BLaER1 (cell line): Measurements from ENCODE around the gene LUZP2.
"Not testable (repeated sequence)": the region's sequence is repeated elsewhere in the genome, so short reads cannot be mapped to it uniquely, and the experiment has no call there.

Source experiments
- H3K27ac ChIP-seq: shearing (Covaris generic); formaldehyde crosslinking; 2 replicates; pipeline ENCODE4 v1.8.1; 2022
- H3K27me3 ChIP-seq: shearing (Covaris generic); formaldehyde crosslinking; 2 replicates; pipeline ENCODE4 v1.8.1; 2022
- H3K36me3 ChIP-seq: shearing (Covaris generic); formaldehyde crosslinking; 2 replicates; pipeline ENCODE4 v1.8.1; 2022
- H3K4me1 ChIP-seq: shearing (Covaris generic); formaldehyde crosslinking; 2 replicates; pipeline ENCODE4 v1.8.1; 2022
- H3K4me2 ChIP-seq: shearing (Covaris generic); formaldehyde crosslinking; 2 replicates; pipeline ENCODE4 v1.8.1; 2022
- H3K4me3 ChIP-seq: shearing (Covaris generic); formaldehyde crosslinking; 2 replicates; pipeline ENCODE4 v1.8.1; 2022
- H3K9ac ChIP-seq: shearing (Covaris generic); formaldehyde crosslinking; 2 replicates; pipeline ENCODE4 v1.8.1; 2022
- H3K9me3 ChIP-seq: shearing (Covaris generic); formaldehyde crosslinking; 2 replicates; pipeline ENCODE4 v1.8.1; 2022
- H4K20me1 ChIP-seq: shearing (Covaris generic); formaldehyde crosslinking; 2 replicates; pipeline ENCODE4 v1.8.1; 2022
- Cebpa-rat ChIP-seq: shearing (Covaris generic); IDR thresholded peaks from 2 replicates; pipeline ENCODE4 v1.8.1; 2022

Gene LUZP2

DNA sequence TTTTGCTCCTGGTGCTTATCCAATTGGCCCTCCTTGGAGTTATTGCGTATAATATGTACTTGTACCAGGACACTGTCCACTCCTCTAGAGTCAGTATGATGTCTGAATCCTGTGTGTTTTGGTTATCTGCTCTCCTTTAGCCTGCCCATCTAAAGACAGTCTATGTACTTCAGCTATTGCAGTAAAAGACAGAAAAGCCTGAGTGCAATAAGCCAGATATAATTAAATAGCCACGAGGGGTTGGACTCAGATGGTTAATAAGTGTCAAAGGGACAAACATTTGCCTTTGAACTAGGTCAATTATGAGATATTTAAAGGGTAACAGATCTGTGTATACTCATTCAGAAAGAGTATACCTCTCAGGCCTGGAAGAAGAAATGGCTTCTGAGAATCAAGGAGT lies 406.7 kb downstream of the LUZP2 start:
- no peaks in the 10 kb centered on the region for H4K20me1 ChIP-seq
- TF ChIP-seq Cebpa-rat, result no peak
- no peaks in the 10 kb centered on the region for H3K4me1 ChIP-seq
- H3K36me3 ChIP-seq, result no peaks in the 10 kb centered on the region
- no peak overlapping the region for H3K4me2 ChIP-seq
- no peak overlapping the region for H3K9ac ChIP-seq
- no peak overlapping the region for H3K4me3 ChIP-seq
- H3K27ac ChIP-seq, result no peak overlapping the region
- no peaks in the 10 kb centered on the region for H3K27me3 ChIP-seq
- no peaks in the 10 kb centered on the region for H3K9me3 ChIP-seq

DNA sequence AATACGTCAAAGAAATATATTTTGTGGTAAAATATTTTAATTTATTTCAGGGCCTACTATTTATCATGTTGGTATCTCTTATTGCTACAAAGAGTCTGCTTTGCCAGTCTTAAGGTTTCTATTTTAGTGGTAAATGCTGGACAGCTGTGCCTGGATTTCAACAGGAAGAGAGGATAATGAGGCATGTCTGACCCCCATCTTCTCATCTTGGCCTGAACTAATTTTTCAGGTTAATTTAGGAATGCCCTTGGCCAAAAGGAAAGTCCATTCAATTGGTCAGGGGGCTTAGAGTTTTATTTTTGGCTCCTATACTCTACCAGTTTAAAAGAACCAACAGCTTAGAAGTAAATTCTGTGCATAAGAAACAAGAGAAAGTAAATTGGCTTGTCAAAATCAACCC lies 428.2 kb downstream of the LUZP2 start:
- no peak for TF ChIP-seq Cebpa-rat
- Histone ChIP-seq H3K9ac (no peak overlapping the region), H4K20me1 (no peaks in the 10 kb centered on the region), H3K4me1 (no peaks in the 10 kb centered on the region), H3K36me3 (no peaks in the 10 kb centered on the region), H3K4me2 (no peak overlapping the region), H3K9me3 (no peaks in the 10 kb centered on the region), H3K27me3 (no peaks in the 10 kb centered on the region), H3K4me3 (no peak overlapping the region), H3K27ac (no peak overlapping the region)

DNA sequence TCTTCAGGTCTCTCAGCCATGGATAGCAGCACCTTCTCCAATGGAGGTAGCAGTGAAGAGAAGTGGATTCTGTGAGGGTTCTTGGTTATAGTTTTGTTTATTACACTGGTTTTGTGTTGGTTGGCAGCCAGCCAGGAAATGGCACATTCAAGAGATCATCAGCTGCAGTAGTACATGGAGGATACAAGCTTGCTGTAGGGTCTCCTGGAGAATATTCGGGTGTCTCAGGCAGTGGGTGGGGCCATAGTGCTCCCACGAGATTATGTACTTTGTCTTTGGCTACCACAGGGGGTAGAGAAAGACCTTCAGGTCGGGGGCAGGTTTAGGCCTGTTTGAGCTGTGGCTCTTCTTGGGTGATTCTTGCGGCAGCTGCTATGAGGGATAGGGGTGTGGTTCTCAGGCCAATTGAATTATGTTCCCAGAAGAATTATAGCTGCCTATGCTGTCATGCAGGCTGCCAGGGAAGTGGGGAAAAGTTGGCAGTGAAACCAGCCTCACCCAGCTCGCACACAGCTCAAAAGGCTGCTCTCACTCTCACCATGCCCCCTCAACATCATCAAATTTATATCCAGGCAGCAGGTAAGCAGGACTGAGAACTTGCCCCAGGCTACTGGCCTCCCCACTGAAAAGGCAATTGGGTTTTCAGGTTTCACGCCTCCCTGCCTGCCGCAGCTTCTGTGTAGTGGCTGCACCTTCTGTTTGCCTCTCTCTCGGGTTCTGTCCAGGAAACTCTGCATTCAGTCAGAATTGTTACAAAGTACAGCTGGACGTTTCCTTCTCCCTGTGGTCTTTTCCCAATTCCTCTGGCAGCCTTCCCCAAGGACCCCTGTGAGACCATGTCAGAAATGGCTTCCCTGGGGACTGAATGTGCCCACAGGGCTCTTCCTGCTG lies 435.5 kb downstream of the LUZP2 start:
- H3K27ac ChIP-seq, result peak overlapping the region; percentile 56; the same call in 1 of the 2 replicates
- no peak for TF ChIP-seq Cebpa-rat
- H3K36me3 ChIP-seq, result no peaks in the 10 kb centered on the region
- H3K9me3 ChIP-seq, result 0 out of 2 replicates have a peak, but pooled peaks cover 5% of the 10 kb centered on the region
- H3K9ac ChIP-seq, result peak overlapping the region; percentile 29; the same call in 1 of the 2 replicates
- H3K4me2 ChIP-seq, result peak overlapping the region; percentile 67
- H4K20me1 ChIP-seq, result no peaks in the 10 kb centered on the region
- H3K4me1 ChIP-seq, result peaks cover 20% of the 10 kb centered on the region
- no peak overlapping the region for H3K4me3 ChIP-seq
- no peaks in the 10 kb centered on the region for H3K27me3 ChIP-seq

DNA sequence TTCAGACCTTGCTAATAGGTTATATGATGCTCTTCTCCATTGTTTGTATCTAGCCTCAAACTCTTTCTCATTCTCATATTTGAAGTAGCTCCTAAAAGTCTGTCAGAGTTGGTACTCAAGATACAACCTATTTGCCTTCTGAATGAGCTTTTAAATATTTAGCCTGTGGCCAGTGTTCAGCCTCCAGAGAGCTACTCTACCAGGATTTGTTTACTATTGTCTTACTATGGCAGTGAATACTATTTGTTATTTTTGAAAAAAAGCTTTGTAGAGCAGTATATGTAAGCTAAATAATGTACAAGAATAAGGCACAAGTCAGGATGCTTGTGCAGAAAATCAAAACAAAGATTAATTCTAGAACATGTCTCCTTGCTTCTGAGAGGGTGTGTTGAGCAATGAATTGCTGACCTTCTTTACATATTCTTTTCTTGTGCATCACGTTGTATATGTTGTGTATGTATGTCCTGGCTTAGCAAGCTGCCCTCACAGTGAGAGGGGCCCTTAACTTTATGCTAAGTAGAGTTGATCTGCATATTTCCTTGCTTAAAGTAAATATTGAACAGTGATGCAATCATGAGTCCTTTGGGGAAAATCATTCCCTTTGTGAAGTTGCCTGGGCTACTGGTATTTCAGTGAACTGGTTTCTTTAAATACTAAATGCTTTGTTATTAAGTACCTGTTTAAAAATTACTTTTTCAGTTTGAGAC lies 438.0 kb downstream of the LUZP2 start:
- no peaks in the 10 kb centered on the region for H3K27me3 ChIP-seq
- H3K27ac ChIP-seq, result no peak overlapping the region
- 0 out of 2 replicates have a peak, but pooled peaks cover 5% of the 10 kb centered on the region for H3K9me3 ChIP-seq
- no peak for TF ChIP-seq Cebpa-rat
- H3K36me3 ChIP-seq, result no peaks in the 10 kb centered on the region
- H4K20me1 ChIP-seq, result no peaks in the 10 kb centered on the region
- no peak overlapping the region for H3K4me2 ChIP-seq
- peaks cover 20% of the 10 kb centered on the region for H3K4me1 ChIP-seq
- H3K9ac ChIP-seq, result no peak overlapping the region
- H3K4me3 ChIP-seq, result no peak overlapping the region

DNA sequence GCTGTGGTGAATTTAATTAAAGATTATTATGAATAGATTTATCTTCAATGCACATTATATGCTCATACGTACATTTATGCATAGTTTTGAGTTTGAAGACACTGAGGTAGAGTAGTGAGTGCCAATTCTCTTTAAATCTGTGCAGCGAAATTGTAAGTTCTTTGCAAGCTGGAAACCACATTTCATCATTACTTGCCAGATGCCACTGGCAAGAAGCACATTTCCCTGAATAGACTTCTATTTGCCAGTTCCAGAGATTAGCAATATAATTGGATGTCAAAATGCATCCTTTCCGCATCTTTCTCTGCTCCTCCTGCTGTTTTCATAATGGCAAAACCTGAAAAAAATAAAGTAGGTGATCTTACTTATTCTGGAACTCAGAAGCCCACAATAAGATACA lies 448.0 kb downstream of the LUZP2 start:
- H4K20me1 ChIP-seq, result no peaks in the 10 kb centered on the region
- H3K27me3 ChIP-seq, result no peaks in the 10 kb centered on the region
- TF ChIP-seq Cebpa-rat, result no peak
- H3K4me1 ChIP-seq, result no peaks in the 10 kb centered on the region
- no peak overlapping the region for H3K4me2 ChIP-seq
- no peak overlapping the region for H3K4me3 ChIP-seq
- H3K27ac ChIP-seq, result no peak overlapping the region
- no peaks in the 10 kb centered on the region for H3K36me3 ChIP-seq
- H3K9ac ChIP-seq, result no peak overlapping the region
- H3K9me3 ChIP-seq, result no peaks in the 10 kb centered on the region

DNA sequence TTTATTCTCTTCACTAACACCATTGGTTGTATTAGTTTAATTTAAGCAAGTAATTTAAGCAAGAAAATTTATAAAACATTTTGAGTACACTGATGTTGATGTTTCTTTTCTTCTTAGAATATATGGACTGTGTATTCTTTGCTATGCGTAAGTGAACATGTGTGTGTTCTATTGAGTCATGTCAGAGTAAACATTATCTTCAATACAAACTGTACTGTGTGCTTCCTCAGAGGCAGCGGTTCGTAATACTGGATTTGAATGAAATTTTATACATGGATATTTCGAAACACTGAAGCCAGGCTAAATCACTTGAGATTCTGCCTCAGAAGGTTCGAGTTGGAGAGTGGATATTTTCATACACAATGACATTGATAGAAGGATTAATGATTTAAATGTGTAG lies 452.6 kb downstream of the LUZP2 start:
- no peak for TF ChIP-seq Cebpa-rat
- no peak overlapping the region for H3K9ac ChIP-seq
- no peak overlapping the region for H3K27ac ChIP-seq
- H3K9me3 ChIP-seq, result no peaks in the 10 kb centered on the region
- no peak overlapping the region for H3K4me2 ChIP-seq
- no peaks in the 10 kb centered on the region for H3K36me3 ChIP-seq
- no peaks in the 10 kb centered on the region for H3K4me1 ChIP-seq
- no peak overlapping the region for H3K4me3 ChIP-seq
- H4K20me1 ChIP-seq, result no peaks in the 10 kb centered on the region
- no peaks in the 10 kb centered on the region for H3K27me3 ChIP-seq

DNA sequence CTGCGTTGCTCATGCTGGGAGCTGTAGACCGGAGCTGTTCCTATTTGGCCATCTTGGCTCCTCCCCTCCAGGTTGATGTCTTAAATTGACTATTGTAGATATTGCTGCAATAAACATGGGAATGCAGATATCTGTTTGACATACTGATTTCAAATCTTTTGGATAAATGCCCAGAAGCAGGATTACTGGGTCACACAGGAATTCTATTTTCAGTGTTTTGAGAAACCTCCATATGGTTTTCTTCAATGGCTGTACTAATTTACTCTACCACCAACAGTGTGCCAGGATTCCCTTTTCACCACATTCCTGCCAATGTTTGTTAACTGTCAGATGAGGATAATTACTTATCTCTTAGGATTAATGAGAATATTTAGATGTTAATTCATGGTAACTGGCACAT lies 467.0 kb downstream of the LUZP2 start:
- H3K27ac ChIP-seq, result no peak overlapping the region
- no peaks in the 10 kb centered on the region for H4K20me1 ChIP-seq
- no peak overlapping the region for H3K9ac ChIP-seq
- H3K4me1 ChIP-seq, result no peaks in the 10 kb centered on the region
- no peak overlapping the region for H3K4me3 ChIP-seq
- no peak overlapping the region for H3K4me2 ChIP-seq
- H3K36me3 ChIP-seq, result no peaks in the 10 kb centered on the region
- no peaks in the 10 kb centered on the region for H3K9me3 ChIP-seq
- TF ChIP-seq Cebpa-rat, result no peak
- H3K27me3 ChIP-seq, result no peaks in the 10 kb centered on the region

DNA sequence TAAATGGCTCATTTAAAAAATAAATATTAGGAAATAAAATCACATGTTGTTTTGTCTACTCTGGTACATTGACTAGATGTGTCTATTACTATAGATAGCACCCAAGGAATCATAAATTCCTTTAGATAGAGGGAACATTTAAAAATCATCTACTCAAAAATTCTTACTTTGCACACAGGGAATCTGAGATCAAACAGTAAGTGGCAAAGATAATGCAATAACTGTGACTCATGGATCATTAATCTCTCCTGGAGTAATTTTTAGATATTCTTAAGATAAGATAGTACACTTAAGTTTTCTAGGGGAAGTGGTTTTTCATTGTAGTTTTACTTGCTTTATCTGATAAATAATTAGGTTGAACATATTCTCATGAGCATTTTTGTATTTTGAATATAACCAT lies 468.9 kb downstream of the LUZP2 start:
- TF ChIP-seq Cebpa-rat, result no peak
- Histone ChIP-seq H3K4me3 (no peak overlapping the region), H4K20me1 (no peaks in the 10 kb centered on the region), H3K4me2 (no peak overlapping the region), H3K27ac (no peak overlapping the region), H3K27me3 (no peaks in the 10 kb centered on the region), H3K9me3 (no peaks in the 10 kb centered on the region), H3K9ac (no peak overlapping the region), H3K4me1 (no peaks in the 10 kb centered on the region), H3K36me3 (no peaks in the 10 kb centered on the region)

DNA sequence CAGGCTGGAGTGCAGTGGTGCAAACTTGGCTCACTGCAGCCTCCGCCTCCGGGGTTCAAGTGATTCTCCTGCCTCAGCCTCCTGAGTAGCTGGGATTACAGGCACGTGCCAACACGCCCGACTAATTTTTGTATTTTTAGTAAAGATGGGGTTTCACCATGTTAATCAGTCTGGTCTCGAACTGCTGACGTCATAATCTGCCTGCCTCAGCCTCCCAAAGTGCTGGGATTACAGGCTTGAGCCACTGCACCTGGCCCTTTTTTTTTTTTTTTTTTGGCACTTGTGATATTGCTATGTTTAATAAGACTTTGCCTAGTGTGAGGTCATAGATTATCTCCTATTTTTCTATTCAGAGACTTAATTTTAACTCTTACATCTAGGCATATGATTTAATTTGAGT lies 497.1 kb downstream of the LUZP2 start:
- not testable (repeated sequence) for H3K27ac ChIP-seq, H3K9ac ChIP-seq, H3K9me3 ChIP-seq, H4K20me1 ChIP-seq, H3K36me3 ChIP-seq, H3K27me3 ChIP-seq, H3K4me3 ChIP-seq, H3K4me1 ChIP-seq, H3K4me2 ChIP-seq

DNA sequence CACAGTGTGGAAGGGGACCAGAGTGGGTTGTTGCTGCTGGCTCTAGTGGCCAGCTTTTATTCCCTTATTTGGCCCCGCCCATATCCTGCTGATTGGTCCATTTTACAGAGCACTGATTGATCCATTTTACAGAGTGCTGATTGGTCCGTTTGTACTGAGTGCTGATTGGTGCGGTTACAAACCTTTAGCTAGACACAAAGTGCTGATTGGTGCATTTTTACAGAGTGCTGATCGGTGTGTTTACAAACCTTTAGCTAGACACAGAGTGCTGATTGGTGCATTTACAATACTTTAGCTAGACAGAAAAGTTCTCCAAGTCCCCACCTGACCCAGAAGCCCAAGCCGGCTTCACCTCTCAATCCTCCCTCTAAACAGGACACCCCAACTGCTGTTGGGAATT lies 503.1 kb downstream of the LUZP2 start:
- not testable (repeated sequence) for H3K27me3 ChIP-seq, H3K4me1 ChIP-seq, H3K4me2 ChIP-seq, H3K4me3 ChIP-seq, H3K36me3 ChIP-seq, H3K27ac ChIP-seq, H4K20me1 ChIP-seq, H3K9ac ChIP-seq
- peaks cover 13% of the 10 kb centered on the region; the same call in 1 of the 2 replicates for H3K9me3 ChIP-seq
